Measurements from ENCODE around the gene TNS3. TPM values are rescaled to one million over a fixed set of nuclear protein-coding genes. Genes with fewer than 3 reads are reported as not detected.

TNS3 gene
- total and polyA plus RNA-seq, 2 donors (not counting 3 experiments of a cell fraction or from before 2014, with no cell fraction given), result 10.4 to 45.1 TPM

DNA sequence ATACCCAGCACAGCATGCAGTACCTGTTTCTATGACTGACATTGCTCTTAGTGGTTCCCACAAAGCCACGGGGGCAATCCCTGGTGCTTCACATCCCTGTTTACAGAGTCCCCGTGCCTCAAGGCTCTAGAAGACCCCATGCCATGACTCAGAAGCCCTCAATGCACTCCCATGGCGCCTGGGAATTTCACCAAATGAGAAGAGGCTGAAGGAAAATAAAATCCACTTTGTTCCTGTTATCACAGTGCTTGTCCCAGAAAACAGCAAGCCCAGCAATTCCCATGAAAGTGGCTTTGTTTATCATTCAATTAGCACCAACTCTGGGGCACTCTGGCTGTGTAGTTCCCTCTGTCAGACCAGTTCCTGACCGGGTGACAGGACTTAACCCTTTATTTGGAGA is 268.3 kb downstream of the TNS3 start:
- intact Hi-C loops (cut with micrococcal nuclease), result no loop called here
- CTCF ChIA-PET, result no interaction called here
- TF ChIP-seq MYC (IDR thresholded peaks at IDR 0.05; ENCODE audit: low read depth, low read length), result no peak
- no peak for TF ChIP-seq POLR2AphosphoS5 (IDR thresholded peaks at IDR 0.05; ENCODE audit: insufficient read depth, low read depth, low read length)
- no peak for TF ChIP-seq POLR2A (IDR thresholded peaks at IDR 0.05; ENCODE audit: low read depth, low read length)
- TF ChIP-seq, protein P1, sequence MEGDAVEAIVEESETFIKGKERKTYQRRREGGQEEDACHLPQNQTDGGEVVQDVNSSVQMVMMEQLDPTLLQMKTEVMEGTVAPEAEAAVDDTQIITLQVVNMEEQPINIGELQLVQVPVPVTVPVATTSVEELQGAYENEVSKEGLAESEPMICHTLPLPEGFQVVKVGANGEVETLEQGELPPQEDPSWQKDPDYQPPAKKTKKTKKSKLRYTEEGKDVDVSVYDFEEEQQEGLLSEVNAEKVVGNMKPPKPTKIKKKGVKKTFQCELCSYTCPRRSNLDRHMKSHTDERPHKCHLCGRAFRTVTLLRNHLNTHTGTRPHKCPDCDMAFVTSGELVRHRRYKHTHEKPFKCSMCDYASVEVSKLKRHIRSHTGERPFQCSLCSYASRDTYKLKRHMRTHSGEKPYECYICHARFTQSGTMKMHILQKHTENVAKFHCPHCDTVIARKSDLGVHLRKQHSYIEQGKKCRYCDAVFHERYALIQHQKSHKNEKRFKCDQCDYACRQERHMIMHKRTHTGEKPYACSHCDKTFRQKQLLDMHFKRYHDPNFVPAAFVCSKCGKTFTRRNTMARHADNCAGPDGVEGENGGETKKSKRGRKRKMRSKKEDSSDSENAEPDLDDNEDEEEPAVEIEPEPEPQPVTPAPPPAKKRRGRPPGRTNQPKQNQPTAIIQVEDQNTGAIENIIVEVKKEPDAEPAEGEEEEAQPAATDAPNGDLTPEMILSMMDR (IDR thresholded peaks at IDR 0.05; ENCODE audit: extremely low read depth in 1 of 2, insufficient read depth in 1 of 2, low read depth in 1 of 2, low read length in 2 of 2), result no peak
- TF ChIP-seq FOS (IDR thresholded peaks at IDR 0.05; ENCODE audit: borderline replicate concordance, insufficient read depth, low read length), result no peak
- TF ChIP-seq, protein P2, sequence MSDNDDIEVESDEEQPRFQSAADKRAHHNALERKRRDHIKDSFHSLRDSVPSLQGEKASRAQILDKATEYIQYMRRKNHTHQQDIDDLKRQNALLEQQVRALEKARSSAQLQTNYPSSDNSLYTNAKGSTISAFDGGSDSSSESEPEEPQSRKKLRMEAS (IDR thresholded peaks at IDR 0.05; ENCODE audit: insufficient read depth, insufficient read length), result no peak
- TF ChIP-seq JUN (IDR thresholded peaks at IDR 0.05; ENCODE audit: borderline replicate concordance, insufficient read depth, insufficient read length, low read depth), result no peak
- no peak for TF ChIP-seq GATA2 (IDR thresholded peaks at IDR 0.05; ENCODE audit: insufficient read depth, insufficient read length, low read depth, low read length)
- TF ChIP-seq EZH2 (IDR thresholded peaks at IDR 0.05; ENCODE audit: borderline replicate concordance, low read depth, low read length, severe bottlenecking), result no peak
- H3K9me3 ChIP-seq (replicated peaks; ENCODE audit: control insufficient read depth, insufficient read depth, low read length), result no peaks in the 10 kb centered on the region
- no peak for FAIRE-seq
- POLR2A ChIA-PET, result no interaction called here
- no TSS peak for BruUV-seq (replicated peaks)
- H4K20me1 ChIP-seq (replicated peaks; ENCODE audit: control insufficient read depth, extremely low read depth, insufficient read depth, low read length), result no peaks in the 10 kb centered on the region
- no peak overlapping the region for H3K9ac ChIP-seq (replicated peaks; ENCODE audit: extremely low read depth, insufficient read depth, low read length)
- no peak overlapping the region for H3K4me3 ChIP-seq (replicated peaks in 1 of 3; ENCODE audit: insufficient read depth in 1 of 3, low read depth in 1 of 3, low read length in 3 of 3)
- dilution Hi-C loops (cut with MboI; ENCODE audit: extremely low pct_ligation_motif_present, low sequenced_read_pairs), result no loop called here
- no peak overlapping the region for H3K4me2 ChIP-seq (ENCODE audit: insufficient read depth, low read length)
- peaks cover 0 to 3% of the 10 kb centered on the region in 2 experiments for H3K36me3 ChIP-seq (ENCODE audit: control insufficient read depth in 2 of 2, extremely low read depth in 1 of 2, insufficient read depth in 2 of 2, low read length in 2 of 2)
- no peaks in the 10 kb centered on the region for H3K79me2 ChIP-seq (ENCODE audit: control insufficient read depth, insufficient read depth, low read length)
- H3K9me1 ChIP-seq (replicated peaks; ENCODE audit: control insufficient read depth, extremely low read depth, insufficient read depth, low read length), result peaks cover 4% of the 10 kb centered on the region
- H3K27ac ChIP-seq (ENCODE audit: insufficient read depth, low read depth, low read length), result no peak overlapping the region
- peaks cover 9% of the 10 kb centered on the region for H3K4me1 ChIP-seq (ENCODE audit: control insufficient read depth, extremely low read depth, insufficient read depth, low read length)
- no peak for DNase-seq (ENCODE audit: low read depth, low spot score)
- no peaks in the 10 kb centered on the region for H3K27me3 ChIP-seq (ENCODE audit: control insufficient read depth in 2 of 2, insufficient read depth in 2 of 2, low read length in 2 of 2)
- no peak overlapping the region for H2AFZ ChIP-seq (ENCODE audit: low read depth, low read length)

Measured in endothelial cell of umbilical vein (primary cell).